Activated naive CD8-positive, alpha-beta T cell treated with anti-CD3 and anti-CD28 coated beads, Interleukin-2, amount 50 U/mL, for 24 hours (primary cell): ENCODE measurements around the gene GYG1.

ENCODE experiments used
- ATAC-seq: fragments of 150-1000 bp; cut with Tn5 transposase; one replicate; pipeline ENCODE4 v1.10.0; 2021
- DNase-seq: peaks from one replicate; pipeline ENCODE4 v3.0.0; 2021
- H3K27ac Mint-ChIP-seq: one replicate; pipeline ENCODE4 v1.8.0; 2021; ENCODE audit warnings: mild to moderate bottlenecking, mixed read lengths
- H3K27me3 Mint-ChIP-seq: one replicate; pipeline ENCODE4 v1.8.0; 2021; ENCODE audit warnings: mixed read lengths
- H3K36me3 Mint-ChIP-seq: one replicate; pipeline ENCODE4 v1.8.0; 2021; ENCODE audit warnings: low read depth, mixed read lengths
- H3K4me1 Mint-ChIP-seq: one replicate; pipeline ENCODE4 v1.8.0; 2021; ENCODE audit warnings: mixed read lengths
- H3K4me3 Mint-ChIP-seq: one replicate; pipeline ENCODE4 v1.8.0; 2021; ENCODE audit warnings: mild to moderate bottlenecking, moderate library complexity, mixed read lengths
- H3K9me3 Mint-ChIP-seq: one replicate; pipeline ENCODE4 v1.8.0; 2021; ENCODE audit warnings: mixed read lengths

GYG1 gene

GRCh38 chr3:149000206-149000745 is 8.9 kb downstream of the GYG1 start:
- peak overlapping the region; percentile 18 for H3K27ac Mint-ChIP-seq
- peaks cover 24% of the 10 kb centered on the region for H3K4me1 Mint-ChIP-seq
- ATAC-seq: no peak
- H3K4me3 Mint-ChIP-seq: no peak overlapping the region
- peaks cover 30% of the 10 kb centered on the region for H3K36me3 Mint-ChIP-seq
- no peaks in the 10 kb centered on the region for H3K27me3 Mint-ChIP-seq
- no peak for DNase-seq
- no peaks in the 10 kb centered on the region for H3K9me3 Mint-ChIP-seq

- Mint-ChIP-seq H3K36me3 (peaks cover 23% of the 10 kb centered on the region), H3K27me3 (no peaks in the 10 kb centered on the region), H3K4me1 (peaks cover 24% of the 10 kb centered on the region), H3K9me3 (no peaks in the 10 kb centered on the region), H3K27ac (no peak overlapping the region), H3K4me3 (no peak overlapping the region)
- no peak for DNase-seq
- no peak for ATAC-seq
Observed at GRCh38 chr3:149001727-149002126, 10.4 kb downstream of the GYG1 start.

GRCh38 chr3:149003653-149004305 is 12.4 kb downstream of the GYG1 start:
- DNase-seq: no peak
- ATAC-seq: no peak
- Mint-ChIP-seq H3K36me3 (peaks cover 28% of the 10 kb centered on the region), H3K27ac (no peak overlapping the region), H3K4me1 (peaks cover 18% of the 10 kb centered on the region), H3K4me3 (no peak overlapping the region), H3K27me3 (no peaks in the 10 kb centered on the region), H3K9me3 (no peaks in the 10 kb centered on the region)

- Mint-ChIP-seq H3K27me3 (no peaks in the 10 kb centered on the region), H3K4me3 (no peak overlapping the region), H3K9me3 (no peaks in the 10 kb centered on the region), H3K36me3 (peaks cover 30% of the 10 kb centered on the region), H3K27ac (no peak overlapping the region), H3K4me1 (peaks cover 15% of the 10 kb centered on the region)
- DNase-seq (no peak), ATAC-seq (no peak)
Observed at GRCh38 chr3:149004622-149005021, 13.3 kb downstream of the GYG1 start.

- Mint-ChIP-seq H3K36me3 (peaks cover 26% of the 10 kb centered on the region), H3K4me3 (no peak overlapping the region), H3K4me1 (peaks cover 13% of the 10 kb centered on the region), H3K27ac (no peak overlapping the region), H3K9me3 (no peaks in the 10 kb centered on the region), H3K27me3 (no peaks in the 10 kb centered on the region)
- no peak for ATAC-seq
- DNase-seq: no peak
Observed at GRCh38 chr3:149005416-149005815, 14.1 kb downstream of the GYG1 start.

GRCh38 chr3:149007567-149008257 is 16.4 kb downstream of the GYG1 start:
- Mint-ChIP-seq H3K27me3 (no peaks in the 10 kb centered on the region), H3K36me3 (peaks cover 35% of the 10 kb centered on the region), H3K9me3 (no peaks in the 10 kb centered on the region), H3K4me3 (no peak overlapping the region), H3K4me1 (peaks cover 18% of the 10 kb centered on the region), H3K27ac (no peak overlapping the region)
- ATAC-seq: no peak
- no peak for DNase-seq

- DNase-seq (no peak), ATAC-seq (peak; percentile 91)
- Mint-ChIP-seq H3K9me3 (no peaks in the 10 kb centered on the region), H3K4me1 (peaks cover 13% of the 10 kb centered on the region), H3K27ac (peak overlapping the region; percentile 33), H3K27me3 (no peaks in the 10 kb centered on the region), H3K36me3 (peaks cover 42% of the 10 kb centered on the region), H3K4me3 (no peak overlapping the region)
Observed at GRCh38 chr3:149009732-149010131, 18.4 kb downstream of the GYG1 start.

- Mint-ChIP-seq H3K9me3 (no peaks in the 10 kb centered on the region), H3K4me1 (peaks cover 13% of the 10 kb centered on the region)
Observed at GRCh38 chr3:149010504-149010951, 19.2 kb downstream of the GYG1 start.

GRCh38 chr3:149010966-149011365 is 19.6 kb downstream of the GYG1 start:
- no peaks in the 10 kb centered on the region for H3K27me3 Mint-ChIP-seq
- H3K4me3 Mint-ChIP-seq: no peak overlapping the region
- no peak for DNase-seq
- H3K9me3 Mint-ChIP-seq: no peaks in the 10 kb centered on the region
- no peak for ATAC-seq
- peaks cover 49% of the 10 kb centered on the region for H3K36me3 Mint-ChIP-seq
- H3K27ac Mint-ChIP-seq: peak overlapping the region; percentile 3
- H3K4me1 Mint-ChIP-seq: peaks cover 13% of the 10 kb centered on the region

More at GRCh38 chr3:149010504-149010951, 19.2 kb downstream of the GYG1 start:
- DNase-seq (no peak), ATAC-seq (no peak)
- Mint-ChIP-seq H3K27ac (peak overlapping the region; percentile 3), H3K36me3 (peaks cover 49% of the 10 kb centered on the region), H3K4me3 (no peak overlapping the region), H3K27me3 (no peaks in the 10 kb centered on the region)

- no peak overlapping the region for H3K27ac Mint-ChIP-seq
- H3K4me3 Mint-ChIP-seq: no peak overlapping the region
- H3K36me3 Mint-ChIP-seq: peaks cover 49% of the 10 kb centered on the region
- peaks cover 14% of the 10 kb centered on the region for H3K4me1 Mint-ChIP-seq
- ATAC-seq (no peak), DNase-seq (no peak)
- H3K9me3 Mint-ChIP-seq: no peaks in the 10 kb centered on the region
- no peaks in the 10 kb centered on the region for H3K27me3 Mint-ChIP-seq
Observed at GRCh38 chr3:149011676-149012075, 20.3 kb downstream of the GYG1 start.

GRCh38 chr3:149013726-149014125 is 22.4 kb downstream of the GYG1 start:
- DNase-seq (no peak), ATAC-seq (no peak)
- Mint-ChIP-seq H3K36me3 (peaks cover 42% of the 10 kb centered on the region), H3K27me3 (no peaks in the 10 kb centered on the region), H3K4me1 (peaks cover 17% of the 10 kb centered on the region), H3K27ac (no peak overlapping the region), H3K4me3 (no peak overlapping the region), H3K9me3 (no peaks in the 10 kb centered on the region)

- Mint-ChIP-seq H3K4me3 (no peak overlapping the region), H3K27me3 (no peaks in the 10 kb centered on the region), H3K27ac (no peak overlapping the region), H3K9me3 (no peaks in the 10 kb centered on the region), H3K4me1 (peaks cover 13% of the 10 kb centered on the region), H3K36me3 (peaks cover 35% of the 10 kb centered on the region)
- no peak for ATAC-seq
- DNase-seq: no peak
Observed at GRCh38 chr3:149015393-149015792, 24.1 kb downstream of the GYG1 start.

GRCh38 chr3:149016242-149016641 is 24.9 kb downstream of the GYG1 start:
- no peaks in the 10 kb centered on the region for H3K27me3 Mint-ChIP-seq
- DNase-seq: no peak
- peaks cover 16% of the 10 kb centered on the region for H3K4me1 Mint-ChIP-seq
- H3K9me3 Mint-ChIP-seq: no peaks in the 10 kb centered on the region
- H3K27ac Mint-ChIP-seq: no peak overlapping the region
- H3K4me3 Mint-ChIP-seq: no peak overlapping the region
- H3K36me3 Mint-ChIP-seq: peaks cover 29% of the 10 kb centered on the region
- ATAC-seq: no peak

- no peak for DNase-seq
- no peak overlapping the region for H3K27ac Mint-ChIP-seq
- no peak overlapping the region for H3K4me3 Mint-ChIP-seq
- no peaks in the 10 kb centered on the region for H3K9me3 Mint-ChIP-seq
- H3K36me3 Mint-ChIP-seq: peaks cover 26% of the 10 kb centered on the region
- H3K4me1 Mint-ChIP-seq: peaks cover 16% of the 10 kb centered on the region
- no peaks in the 10 kb centered on the region for H3K27me3 Mint-ChIP-seq
- peak; percentile 53 for ATAC-seq
Observed at GRCh38 chr3:149016669-149017541, 25.6 kb downstream of the GYG1 start.
